Nephron (organoid): ENCODE results near the gene AOPEP.

Experiments
- H3K27ac Mint-ChIP-seq, 3 experiments: 2 replicates each; pipeline ENCODE4 v1.8.0; 2020; ENCODE audit warnings: mixed read lengths in 3 of 3, mild to moderate bottlenecking in 2 of 3, moderate library complexity in 1 of 3
- H3K27me3 Mint-ChIP-seq: 2 replicates; pipeline ENCODE4 v1.8.0; 2021; ENCODE audit warnings: low read depth, mild to moderate bottlenecking, moderate library complexity, mixed read lengths
- H3K36me3 Mint-ChIP-seq: 2 replicates; pipeline ENCODE4 v1.8.0; 2020; ENCODE audit warnings: low read depth, mixed read lengths
- H3K4me1 Mint-ChIP-seq: 2 replicates; pipeline ENCODE4 v1.8.0; 2020; ENCODE audit warnings: mixed read lengths
- H3K4me3 Mint-ChIP-seq, 3 experiments: 2 replicates each; pipeline ENCODE4 v1.8.0; 2020; ENCODE audit warnings: mild to moderate bottlenecking in 3 of 3, mixed read lengths in 3 of 3, moderate library complexity in 2 of 3
- H3K9me3 Mint-ChIP-seq: 2 replicates; pipeline ENCODE4 v1.8.0; 2020; ENCODE audit warnings: mixed read lengths
- CTCF ChIP-seq, 3 experiments: fragments of 200-600 bp; sonication (generic); IDR thresholded peaks; one replicate each; pipeline ENCODE4 v1.5.0; 2021; ENCODE audit warnings: antibody characterized with exemption in 3 of 3; ENCODE audit not compliant: unreplicated experiment in 3 of 3

AOPEP gene

DNA sequence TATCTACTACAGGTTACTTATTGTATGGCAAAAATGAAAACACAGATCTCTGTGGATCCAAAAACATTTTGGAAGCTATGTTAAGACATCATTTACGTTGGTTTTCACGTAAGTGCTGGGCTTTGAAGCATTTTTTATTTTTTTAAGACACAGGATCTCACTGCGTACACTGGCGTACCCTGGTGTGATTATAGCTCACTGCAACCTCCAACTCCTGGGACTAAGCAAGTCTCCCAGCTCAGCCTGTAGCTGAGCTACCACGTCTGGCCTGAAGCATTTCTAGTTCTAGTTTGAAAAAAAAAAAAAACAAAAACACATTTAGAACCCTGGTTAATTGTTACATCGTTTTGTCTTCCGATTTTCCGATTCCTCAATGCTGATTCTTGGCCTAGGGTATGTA, 131.3 kb downstream of the AOPEP start:
- Mint-ChIP-seq H3K4me3 (no peak overlapping the region), H3K4me1 (peaks cover 20% of the 10 kb centered on the region), H3K36me3 (peaks cover 14% of the 10 kb centered on the region), H3K27me3 (no peaks in the 10 kb centered on the region), H3K9me3 (peaks cover 2% of the 10 kb centered on the region), H3K27ac (no peak overlapping the region)
- TF ChIP-seq CTCF (IDR thresholded peaks at IDR 0.05; ENCODE audit: unreplicated experiment in 3 of 3) = no peak

DNA sequence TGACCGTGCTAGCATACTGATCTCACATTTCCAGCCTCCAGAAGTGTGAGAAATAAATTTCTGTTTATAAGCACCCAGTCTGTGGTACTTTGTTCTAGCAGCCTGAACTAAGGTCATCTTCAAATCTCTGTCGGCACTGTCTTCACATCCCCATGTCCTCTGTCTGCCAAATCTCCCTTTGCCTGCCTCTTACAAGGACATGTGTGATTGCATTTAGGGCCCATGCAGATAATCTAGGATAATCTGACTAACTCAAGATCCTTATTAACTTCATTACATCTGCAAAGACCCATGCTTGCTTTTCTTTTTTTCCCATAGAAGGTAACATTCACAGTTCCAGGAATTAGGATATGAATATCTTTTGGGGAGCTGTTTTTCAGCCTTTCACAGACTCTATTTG, 132.7 kb downstream of the AOPEP start:
- H3K9me3 Mint-ChIP-seq = peaks cover 2% of the 10 kb centered on the region
- H3K36me3 Mint-ChIP-seq = peaks cover 14% of the 10 kb centered on the region
- H3K27ac Mint-ChIP-seq = no peak overlapping the region
- peaks cover 29% of the 10 kb centered on the region for H3K4me1 Mint-ChIP-seq
- no peaks in the 10 kb centered on the region for H3K27me3 Mint-ChIP-seq
- no peak overlapping the region for H3K4me3 Mint-ChIP-seq
- no peak for TF ChIP-seq CTCF (IDR thresholded peaks at IDR 0.05; ENCODE audit: unreplicated experiment in 3 of 3)

DNA sequence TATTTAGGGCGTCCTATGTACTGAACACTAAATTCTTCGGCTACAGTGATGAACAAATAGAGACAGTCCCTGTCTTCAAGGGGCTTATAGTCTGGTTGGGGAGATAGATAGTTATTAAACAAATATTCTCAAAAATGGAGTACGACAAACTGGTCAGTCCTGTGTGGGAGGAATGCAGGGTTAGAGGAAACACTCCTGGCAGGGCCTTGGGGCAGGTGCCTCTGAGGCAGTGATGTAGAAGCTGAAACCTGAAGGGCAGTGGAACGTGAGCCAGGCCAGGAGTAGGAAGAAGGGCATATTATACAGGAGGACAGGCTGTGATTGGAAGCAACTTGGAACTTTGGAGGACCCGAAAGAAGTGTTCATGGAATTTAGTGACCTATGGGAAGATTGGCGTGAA, 133.4 kb downstream of the AOPEP start:
- TF ChIP-seq CTCF (IDR thresholded peaks at IDR 0.05; ENCODE audit: unreplicated experiment in 3 of 3) = no peak
- H3K4me1 Mint-ChIP-seq = peaks cover 34% of the 10 kb centered on the region
- no peak overlapping the region for H3K4me3 Mint-ChIP-seq
- no peaks in the 10 kb centered on the region for H3K27me3 Mint-ChIP-seq
- peaks cover 14% of the 10 kb centered on the region for H3K36me3 Mint-ChIP-seq
- peaks cover 2% of the 10 kb centered on the region for H3K9me3 Mint-ChIP-seq
- no peak overlapping the region for H3K27ac Mint-ChIP-seq

DNA sequence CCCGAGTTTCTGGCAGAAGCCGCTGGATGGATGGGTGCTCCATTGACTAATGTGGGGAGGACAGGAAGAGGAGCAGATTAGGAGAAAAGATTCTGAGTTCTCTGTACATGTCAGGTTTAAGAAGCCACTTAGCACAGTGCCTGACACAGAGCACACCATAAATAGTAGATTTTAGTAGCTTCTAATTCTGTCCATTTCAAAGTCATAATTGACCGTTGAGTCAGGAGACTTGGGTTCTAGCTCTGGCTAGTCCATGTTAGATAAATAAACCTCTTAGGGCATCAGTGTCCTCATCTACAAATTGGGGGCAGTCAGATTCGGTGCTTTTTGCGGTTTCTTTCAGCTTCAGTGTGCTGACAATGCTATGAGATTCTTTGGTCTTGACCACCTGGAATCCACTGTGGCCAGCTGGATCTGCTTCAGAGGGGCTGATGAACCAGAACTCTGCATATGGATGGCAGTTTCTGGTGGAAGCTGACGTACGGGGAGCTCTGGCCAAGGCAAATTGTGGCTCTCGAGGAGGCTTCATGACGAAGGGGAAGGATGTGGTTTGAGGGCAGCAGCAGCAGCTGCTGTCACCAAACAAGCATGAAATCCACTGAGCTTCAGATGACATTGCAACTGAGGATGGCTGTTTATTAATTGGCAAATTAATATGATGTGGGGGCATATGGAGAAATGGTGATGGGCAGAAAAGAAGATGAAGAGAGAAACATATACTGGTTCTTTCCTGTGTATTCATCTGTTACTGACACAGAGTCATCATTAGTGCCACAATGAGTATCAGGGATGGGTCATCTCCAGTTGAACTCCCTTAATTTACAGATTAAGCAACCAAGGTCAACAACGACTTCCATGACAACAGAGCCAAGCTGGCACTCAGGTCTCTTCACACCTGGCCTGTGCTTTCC, 134.4 kb downstream of the AOPEP start:
- H3K27ac Mint-ChIP-seq = peak overlapping the region in 1 of 3 experiments; percentile 55
- H3K36me3 Mint-ChIP-seq = peaks cover 14% of the 10 kb centered on the region
- TF ChIP-seq CTCF (IDR thresholded peaks at IDR 0.05; ENCODE audit: unreplicated experiment in 3 of 3) = no peak
- H3K27me3 Mint-ChIP-seq = no peaks in the 10 kb centered on the region
- peaks cover 2% of the 10 kb centered on the region for H3K9me3 Mint-ChIP-seq
- H3K4me1 Mint-ChIP-seq = peaks cover 44% of the 10 kb centered on the region
- H3K4me3 Mint-ChIP-seq = no peak overlapping the region

- no peak for TF ChIP-seq CTCF (IDR thresholded peaks at IDR 0.05; ENCODE audit: unreplicated experiment in 3 of 3)
- Mint-ChIP-seq H3K27ac (peak overlapping the region in 1 of 3 experiments; percentile 69), H3K4me3 (no peak overlapping the region), H3K36me3 (peaks cover 14% of the 10 kb centered on the region), H3K27me3 (no peaks in the 10 kb centered on the region), H3K9me3 (peaks cover 2% of the 10 kb centered on the region), H3K4me1 (peaks cover 48% of the 10 kb centered on the region)
Observed at GRCh38 chr9:94861589-94862272, 135.2 kb downstream of the AOPEP start.
